Transverse colon (tissue), 3 donors: ENCODE measurements around the gene KIAA0232.

Source experiments
- POLR2A ChIP-seq: fragments of 450-650 bp; IDR thresholded peaks from one replicate; pipeline ENCODE4 v1.6.1; 2016; ENCODE audit warnings: antibody characterized with exemption, mild to moderate bottlenecking, moderate library complexity
- TF ChIP-seq, protein P1 (sequence below), 5 experiments: fragments of 200-600 bp in 3 of 5; fragments of 450-650 bp in 2 of 5; sonication (generic) in 3 of 5; IDR thresholded peaks; 1 replicate in 2 of 5; 2 replicates in 3 of 5; pipeline ENCODE4 v1.5.1; 2016 to 2017; ENCODE audit warnings: antibody characterized with exemption in 5 of 5, inconsistent platforms in 3 of 5, mild to moderate bottlenecking in 2 of 5, moderate library complexity in 1 of 5

- TF ChIP-seq, protein P1, sequence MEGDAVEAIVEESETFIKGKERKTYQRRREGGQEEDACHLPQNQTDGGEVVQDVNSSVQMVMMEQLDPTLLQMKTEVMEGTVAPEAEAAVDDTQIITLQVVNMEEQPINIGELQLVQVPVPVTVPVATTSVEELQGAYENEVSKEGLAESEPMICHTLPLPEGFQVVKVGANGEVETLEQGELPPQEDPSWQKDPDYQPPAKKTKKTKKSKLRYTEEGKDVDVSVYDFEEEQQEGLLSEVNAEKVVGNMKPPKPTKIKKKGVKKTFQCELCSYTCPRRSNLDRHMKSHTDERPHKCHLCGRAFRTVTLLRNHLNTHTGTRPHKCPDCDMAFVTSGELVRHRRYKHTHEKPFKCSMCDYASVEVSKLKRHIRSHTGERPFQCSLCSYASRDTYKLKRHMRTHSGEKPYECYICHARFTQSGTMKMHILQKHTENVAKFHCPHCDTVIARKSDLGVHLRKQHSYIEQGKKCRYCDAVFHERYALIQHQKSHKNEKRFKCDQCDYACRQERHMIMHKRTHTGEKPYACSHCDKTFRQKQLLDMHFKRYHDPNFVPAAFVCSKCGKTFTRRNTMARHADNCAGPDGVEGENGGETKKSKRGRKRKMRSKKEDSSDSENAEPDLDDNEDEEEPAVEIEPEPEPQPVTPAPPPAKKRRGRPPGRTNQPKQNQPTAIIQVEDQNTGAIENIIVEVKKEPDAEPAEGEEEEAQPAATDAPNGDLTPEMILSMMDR (IDR thresholded peaks at IDR 0.05), result no peak
- no peak for TF ChIP-seq POLR2A
Observed at GRCh38 chr4:6894086-6894478, 111.6 kb downstream of the KIAA0232 start.
